ENCODE measurements around the gene PODXL. TPM values are rescaled to one million over a fixed set of nuclear protein-coding genes. Genes with fewer than 3 reads are reported as not detected.

Gene PODXL
- total RNA-seq, 2 donors from 2014 or later: 523 to 701 TPM

DNA sequence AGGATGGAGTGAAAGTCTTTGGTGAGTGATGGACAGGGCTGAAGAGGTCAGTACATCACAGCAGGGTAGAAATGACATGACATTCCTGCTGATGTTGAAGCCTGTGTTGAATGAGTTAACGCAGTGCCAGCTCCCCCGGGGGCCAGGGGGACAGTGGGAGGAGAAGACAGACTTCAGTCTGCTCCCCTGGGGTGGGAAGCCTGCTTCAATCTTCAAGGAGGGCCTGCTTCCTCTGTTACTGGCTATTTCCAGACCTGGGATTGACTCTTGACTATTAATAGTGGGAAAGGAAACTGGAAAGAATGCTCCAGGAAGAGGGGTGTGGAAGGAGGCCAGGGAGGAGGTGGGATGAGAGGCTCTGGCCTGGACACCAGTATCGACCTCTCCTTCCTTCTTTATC lies 27.2 kb downstream of the PODXL start:
- Histone ChIP-seq H3K4me3 (ENCODE audit: low read length) (no peak overlapping the region), H3K4me1 (ENCODE audit: control insufficient read depth, insufficient read depth, low read length) (peaks cover 7% of the 10 kb centered on the region), H3K9ac (ENCODE audit: extremely low read depth, low read length, poor library complexity, severe bottlenecking) (no peak overlapping the region), H3K36me3 (ENCODE audit: control insufficient read depth, insufficient read depth, low read length) (peaks cover 75% of the 10 kb centered on the region), H3K9me3 (ENCODE audit: control insufficient read depth, low read length) (no peaks in the 10 kb centered on the region), H3K27me3 (ENCODE audit: control insufficient read depth, insufficient read depth, low read length, poor library complexity, severe bottlenecking) (no peaks in the 10 kb centered on the region), H3K27ac (ENCODE audit: low read depth, low read length) (no peak overlapping the region)
- Mint-ChIP-seq H3K9me3 (no peaks in the 10 kb centered on the region), H3K4me1 (peaks cover 31% of the 10 kb centered on the region), H3K4me3 (no peak overlapping the region), H3K36me3 (ENCODE audit: low read depth) (peaks cover 47% of the 10 kb centered on the region), H3K27me3 (ENCODE audit: insufficient read depth) (no peaks in the 10 kb centered on the region), H3K27ac (peak overlapping the region; percentile 58)
- WGBS, 2 experiments (ENCODE audit: insufficient coverage in 1 of 2, insufficient read length in 1 of 2): 78% methylated on average over 3 of the region's 3 CpGs; no CpG with 5 or more reads in 1 of the 2 experiments
- DNase-seq: no peak
- TF ChIP-seq, protein P1, sequence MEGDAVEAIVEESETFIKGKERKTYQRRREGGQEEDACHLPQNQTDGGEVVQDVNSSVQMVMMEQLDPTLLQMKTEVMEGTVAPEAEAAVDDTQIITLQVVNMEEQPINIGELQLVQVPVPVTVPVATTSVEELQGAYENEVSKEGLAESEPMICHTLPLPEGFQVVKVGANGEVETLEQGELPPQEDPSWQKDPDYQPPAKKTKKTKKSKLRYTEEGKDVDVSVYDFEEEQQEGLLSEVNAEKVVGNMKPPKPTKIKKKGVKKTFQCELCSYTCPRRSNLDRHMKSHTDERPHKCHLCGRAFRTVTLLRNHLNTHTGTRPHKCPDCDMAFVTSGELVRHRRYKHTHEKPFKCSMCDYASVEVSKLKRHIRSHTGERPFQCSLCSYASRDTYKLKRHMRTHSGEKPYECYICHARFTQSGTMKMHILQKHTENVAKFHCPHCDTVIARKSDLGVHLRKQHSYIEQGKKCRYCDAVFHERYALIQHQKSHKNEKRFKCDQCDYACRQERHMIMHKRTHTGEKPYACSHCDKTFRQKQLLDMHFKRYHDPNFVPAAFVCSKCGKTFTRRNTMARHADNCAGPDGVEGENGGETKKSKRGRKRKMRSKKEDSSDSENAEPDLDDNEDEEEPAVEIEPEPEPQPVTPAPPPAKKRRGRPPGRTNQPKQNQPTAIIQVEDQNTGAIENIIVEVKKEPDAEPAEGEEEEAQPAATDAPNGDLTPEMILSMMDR (conservative IDR thresholded peaks at IDR 0.05): no peak

DNA sequence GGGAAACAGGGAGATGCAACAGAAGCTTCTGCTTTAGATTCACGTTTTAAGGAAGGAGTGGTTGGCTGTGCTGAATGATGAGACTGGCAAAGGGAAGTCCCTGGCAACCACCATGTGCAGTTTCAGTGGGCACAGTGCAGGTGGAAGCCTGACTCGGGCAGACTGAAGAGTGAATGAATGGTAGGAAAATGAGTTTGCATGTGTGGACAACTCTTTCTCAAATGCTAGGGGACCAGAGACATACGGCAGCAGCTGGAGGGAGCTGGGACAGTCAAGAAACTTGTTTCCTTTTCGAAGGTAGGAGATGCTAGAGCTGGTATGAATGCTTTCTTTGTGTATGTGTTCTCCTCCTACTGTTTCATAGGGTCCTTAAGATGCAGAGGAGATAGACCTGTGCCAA lies 29.0 kb downstream of the PODXL start:
- no peaks in the 10 kb centered on the region for H3K27me3 ChIP-seq (ENCODE audit: control insufficient read depth, insufficient read depth, low read length, poor library complexity, severe bottlenecking)
- H3K4me1 ChIP-seq (ENCODE audit: control insufficient read depth, insufficient read depth, low read length): peaks cover 8% of the 10 kb centered on the region
- no peak overlapping the region for H3K4me3 ChIP-seq (ENCODE audit: low read length)
- Mint-ChIP-seq H3K9me3 (no peaks in the 10 kb centered on the region), H3K36me3 (ENCODE audit: low read depth) (peaks cover 37% of the 10 kb centered on the region), H3K27me3 (ENCODE audit: insufficient read depth) (no peaks in the 10 kb centered on the region), H3K4me1 (peaks cover 37% of the 10 kb centered on the region), H3K27ac (no peak overlapping the region), H3K4me3 (no peak overlapping the region)
- no peaks in the 10 kb centered on the region for H3K9me3 ChIP-seq (ENCODE audit: control insufficient read depth, low read length)
- TF ChIP-seq, protein P1 (conservative IDR thresholded peaks at IDR 0.05): no peak
- peaks cover 69% of the 10 kb centered on the region for H3K36me3 ChIP-seq (ENCODE audit: control insufficient read depth, insufficient read depth, low read length)
- no peak overlapping the region for H3K9ac ChIP-seq (ENCODE audit: extremely low read depth, low read length, poor library complexity, severe bottlenecking)
- H3K27ac ChIP-seq (ENCODE audit: low read depth, low read length): no peak overlapping the region
- WGBS, 2 experiments (ENCODE audit: insufficient coverage in 1 of 2, insufficient read length in 1 of 2): 63 to 73% methylated on average over 4 of the region's 4 CpGs
- no peak for DNase-seq

DNA sequence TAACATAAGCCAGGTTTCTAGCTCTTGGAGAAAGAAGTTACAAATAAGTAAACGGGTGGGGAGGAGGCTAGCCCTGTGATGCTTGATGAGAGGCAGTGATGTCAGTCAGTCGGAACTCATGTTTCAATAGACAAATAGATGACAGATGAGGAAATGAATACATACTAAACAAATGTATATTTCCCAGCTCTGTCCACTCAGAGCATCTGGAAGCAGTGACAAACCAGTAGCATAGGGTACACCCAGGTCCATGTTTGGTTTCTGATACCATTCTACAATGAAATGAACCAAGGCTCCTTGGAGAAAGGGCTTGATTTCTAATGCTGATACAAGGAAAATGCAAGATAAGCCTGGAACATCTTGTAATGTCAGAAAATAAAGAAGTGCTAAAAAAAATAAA lies 30.6 kb downstream of the PODXL start:
- Mint-ChIP-seq H3K4me1 (peaks cover 41% of the 10 kb centered on the region), H3K36me3 (ENCODE audit: low read depth) (peaks cover 26% of the 10 kb centered on the region), H3K4me3 (no peak overlapping the region), H3K27ac (no peak overlapping the region), H3K9me3 (no peaks in the 10 kb centered on the region), H3K27me3 (ENCODE audit: insufficient read depth) (no peaks in the 10 kb centered on the region)
- H3K9ac ChIP-seq (ENCODE audit: extremely low read depth, low read length, poor library complexity, severe bottlenecking): no peak overlapping the region
- H3K36me3 ChIP-seq (ENCODE audit: control insufficient read depth, insufficient read depth, low read length): peaks cover 64% of the 10 kb centered on the region
- no peaks in the 10 kb centered on the region for H3K27me3 ChIP-seq (ENCODE audit: control insufficient read depth, insufficient read depth, low read length, poor library complexity, severe bottlenecking)
- H3K4me3 ChIP-seq (ENCODE audit: low read length): no peak overlapping the region
- no peaks in the 10 kb centered on the region for H3K9me3 ChIP-seq (ENCODE audit: control insufficient read depth, low read length)
- peaks cover 18% of the 10 kb centered on the region for H3K4me1 ChIP-seq (ENCODE audit: control insufficient read depth, insufficient read depth, low read length)
- DNase-seq: no peak
- no peak overlapping the region for H3K27ac ChIP-seq (ENCODE audit: low read depth, low read length)
- WGBS, 2 experiments (ENCODE audit: insufficient coverage in 1 of 2, insufficient read length in 1 of 2): 96% methylated on average over 2 of the region's 2 CpGs; no CpG with 5 or more reads in 1 of the 2 experiments
- TF ChIP-seq, protein P1 (conservative IDR thresholded peaks at IDR 0.05): no peak

Data from endodermal cell (in vitro differentiated cells).